ENCODE results near the gene PLA2G7.
"Not testable (repeated sequence)": the region's sequence is repeated elsewhere in the genome, so short reads cannot be mapped to it uniquely, and the experiment has no call there.

Gene PLA2G7

GRCh38 chr6:46748940-46749503 lies 13.8 kb upstream of the PLA2G7 start:
- DNase-seq (ENCODE audit: low read depth, low spot score), result no peak

GRCh38 chr6:46746696-46747095 lies 11.5 kb upstream of the PLA2G7 start, which contains the start of gene ANKRD66:
Gene ANKRD66 (plus strand): TSS chr6:46746933. CDS start chr6:46751949, 5,016 bp downstream.
- DNase-seq (ENCODE audit: low read depth, low spot score), result no peak

- no peak for DNase-seq (ENCODE audit: low read depth, low spot score)
Measured at GRCh38 chr6:46745973-46746372, 10.8 kb upstream of the PLA2G7 start.

DNA sequence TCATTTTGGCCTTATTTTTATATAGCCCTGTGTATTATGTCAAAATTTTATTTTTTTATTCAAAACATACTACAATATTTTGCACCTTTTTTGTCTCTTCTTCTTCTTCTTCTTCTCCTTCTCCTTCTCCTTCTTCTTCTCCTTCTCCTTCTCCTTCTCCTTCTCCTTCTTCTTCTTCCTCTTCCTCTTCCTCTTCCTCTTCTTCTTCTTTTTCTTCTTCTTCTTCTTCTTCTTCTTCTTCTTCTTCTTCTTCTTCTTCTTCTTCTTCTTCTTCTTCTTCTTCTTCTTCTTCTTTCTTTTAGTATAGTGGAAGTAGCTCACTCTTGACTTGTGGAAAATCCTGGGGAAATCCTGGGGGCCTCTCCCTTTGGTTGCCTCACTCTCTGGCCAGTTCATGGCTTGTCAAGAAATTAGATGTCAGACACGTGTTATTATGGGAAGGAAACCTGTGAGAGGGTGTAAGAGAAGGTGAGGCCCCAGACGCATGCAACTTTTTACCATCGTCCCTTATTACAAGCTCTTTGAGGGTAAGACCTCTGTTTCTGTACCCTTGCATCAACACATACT lies 9.1 kb upstream of the PLA2G7 start:
- DNase-seq (ENCODE audit: low read depth, low spot score), result not testable (repeated sequence)

- DNase-seq (ENCODE audit: low read depth, low spot score), result no peak
Measured at GRCh38 chr6:46743425-46744158, 8.4 kb upstream of the PLA2G7 start.

GRCh38 chr6:46741910-46742309 lies 6.7 kb upstream of the PLA2G7 start:
- DNase-seq (ENCODE audit: low read depth, low spot score), result no peak

DNA sequence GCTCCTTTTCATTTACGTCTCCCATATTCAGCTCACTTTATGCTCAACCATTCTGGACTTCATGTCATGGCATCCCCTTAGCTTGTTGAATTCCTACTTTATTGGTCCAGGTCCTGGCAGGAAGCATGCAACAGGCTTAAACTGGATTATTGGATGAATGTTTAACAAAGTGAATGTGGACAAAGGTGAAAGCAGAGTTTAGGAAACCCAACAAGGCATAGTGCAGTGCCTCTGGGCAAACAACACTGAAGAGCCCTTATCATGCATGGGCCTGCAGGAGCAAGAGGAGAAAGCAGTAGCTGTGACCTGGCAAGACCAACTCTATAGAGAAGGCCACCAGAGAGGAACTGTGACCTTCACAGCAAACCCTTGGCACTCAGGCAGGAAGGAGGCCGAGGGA lies 6.3 kb upstream of the PLA2G7 start:
- DNase-seq (ENCODE audit: low read depth, low spot score), result no peak

DNA sequence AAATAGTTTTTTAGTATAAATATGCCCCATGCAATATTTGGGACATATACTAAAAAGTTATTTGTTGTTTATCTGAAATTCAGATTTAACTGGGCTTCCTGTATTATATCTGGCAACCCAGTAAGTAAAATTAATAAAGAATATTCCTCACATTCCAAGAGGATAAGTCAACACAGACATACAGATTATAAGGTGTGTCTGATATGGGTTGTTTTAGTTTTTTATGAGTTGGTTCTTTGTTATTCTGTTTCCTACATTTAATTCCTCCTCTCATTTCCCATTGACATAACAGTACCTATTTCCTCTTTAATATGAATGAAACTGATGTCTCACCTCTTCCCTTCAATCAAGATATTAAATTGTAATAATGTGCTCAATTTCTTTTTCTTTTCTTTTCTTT lies 1.7 kb upstream of the PLA2G7 start:
- no peak for DNase-seq (ENCODE audit: low read depth, low spot score)

- DNase-seq (ENCODE audit: low read depth, low spot score), result no peak
Measured at GRCh38 chr6:46735720-46736031, 501 bp upstream of the PLA2G7 start.

GRCh38 chr6:46733341-46733801 lies 1.8 kb downstream of the PLA2G7 start:
- DNase-seq (ENCODE audit: low read depth, low spot score), result no peak

GRCh38 chr6:46730921-46731461 lies 4.2 kb downstream of the PLA2G7 start:
- no peak for DNase-seq (ENCODE audit: low read depth, low spot score)

DNA sequence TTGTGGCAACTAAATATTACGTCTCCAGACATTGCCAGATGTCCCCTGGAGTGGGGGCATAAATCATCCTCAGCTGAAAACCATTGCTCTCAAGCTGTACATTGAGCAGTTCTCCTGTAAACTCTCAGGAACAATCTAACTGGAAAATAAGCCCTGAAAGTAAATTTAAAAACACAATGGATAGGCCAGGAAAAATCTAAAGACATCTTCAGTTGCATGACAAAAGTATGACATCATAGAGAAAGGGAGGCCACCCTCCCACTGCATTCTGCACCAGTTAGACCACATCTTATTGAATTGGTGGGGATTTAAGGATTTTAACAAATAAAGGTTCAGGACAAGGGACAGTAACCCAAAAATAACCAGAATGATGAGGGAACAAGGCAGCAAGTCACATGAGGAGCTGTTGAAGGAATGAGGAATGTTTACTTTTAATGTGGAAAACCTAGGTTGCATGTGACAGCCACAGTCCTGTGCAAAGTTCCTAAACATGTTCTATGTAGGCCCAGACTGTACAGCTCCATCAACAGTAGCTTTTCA lies 5.3 kb downstream of the PLA2G7 start:
- DNase-seq (ENCODE audit: low read depth, low spot score), result no peak

DNA sequence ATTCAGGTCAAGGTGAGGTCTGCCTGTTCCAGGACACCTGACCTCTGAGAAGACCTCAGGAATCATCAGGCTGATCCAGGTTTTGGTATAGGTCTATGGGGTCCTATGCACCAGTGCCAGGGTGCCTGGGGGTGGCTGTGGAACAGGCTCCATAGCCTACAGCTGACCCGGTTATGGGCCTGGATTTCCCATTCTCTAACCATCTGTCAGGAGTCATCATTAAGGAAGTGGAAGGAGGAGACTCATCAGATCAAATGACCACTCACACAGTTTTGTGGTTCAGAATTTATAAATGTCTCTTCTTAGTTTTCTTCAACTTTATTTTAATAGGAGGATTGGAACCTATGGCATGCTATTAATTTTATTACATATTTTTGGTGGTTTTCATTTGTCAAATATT lies 14.8 kb downstream of the PLA2G7 start:
- no peak for DNase-seq (ENCODE audit: low read depth, low spot score)

GRCh38 chr6:46719099-46719498 lies 16.1 kb downstream of the PLA2G7 start:
- DNase-seq (ENCODE audit: low read depth, low spot score), result no peak

DNA sequence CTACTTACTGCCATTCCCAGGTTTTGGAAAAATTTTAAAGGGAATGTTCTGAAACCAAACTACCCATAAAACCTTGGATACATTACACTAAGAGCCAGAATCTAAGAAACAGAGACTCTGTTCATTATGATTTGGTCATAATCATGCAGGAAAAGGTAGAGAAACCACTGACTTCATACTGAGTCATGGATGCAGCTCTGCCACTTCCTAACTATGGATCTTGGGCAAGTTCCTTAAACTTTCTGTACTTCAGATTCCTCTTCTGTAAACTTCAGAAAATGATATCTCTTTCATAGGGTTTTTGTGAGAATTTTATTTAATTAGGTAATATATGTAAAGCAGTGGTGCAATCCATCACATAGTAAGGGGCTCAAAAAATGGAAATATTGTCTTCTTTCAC lies 20.0 kb downstream of the PLA2G7 start:
- DNase-seq (ENCODE audit: low read depth, low spot score), result no peak

GRCh38 chr6:46711491-46711890 lies 23.7 kb downstream of the PLA2G7 start:
- DNase-seq (ENCODE audit: low read depth, low spot score), result no peak

- DNase-seq (ENCODE audit: low read depth, low spot score), result no peak
Measured at GRCh38 chr6:46706464-46706863, 28.7 kb downstream of the PLA2G7 start.

DNA sequence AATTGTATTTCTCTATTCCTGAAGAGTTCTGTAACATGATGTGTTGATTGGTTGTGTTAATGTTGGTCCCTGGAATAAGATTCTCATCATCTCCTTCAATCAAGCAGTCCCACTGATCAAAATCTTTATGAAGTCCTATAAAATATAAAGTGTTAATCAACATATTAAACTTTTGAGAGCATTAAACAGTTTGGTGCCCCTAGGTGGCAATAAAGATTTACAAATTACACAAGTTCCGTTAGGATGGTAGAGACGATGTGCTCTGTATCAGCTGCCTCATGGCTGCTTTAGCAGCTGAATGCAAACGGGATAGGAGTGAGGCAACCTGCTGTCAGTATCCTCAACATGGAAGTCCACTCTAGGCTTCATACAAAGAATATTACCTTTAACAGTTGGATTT lies 30.6 kb downstream of the PLA2G7 start:
- no peak for DNase-seq (ENCODE audit: low read depth, low spot score)

GRCh38 chr6:46699970-46700369 lies 35.2 kb downstream of the PLA2G7 start:
- DNase-seq (ENCODE audit: low read depth, low spot score), result no peak

GRCh38 chr6:46690911-46691451 lies 44.2 kb downstream of the PLA2G7 start:
- DNase-seq (ENCODE audit: low read depth, low spot score), result no peak

GRCh38 chr6:46690141-46690755 lies 44.9 kb downstream of the PLA2G7 start:
- no peak for DNase-seq (ENCODE audit: low read depth, low spot score)

- DNase-seq (ENCODE audit: low read depth, low spot score), result no peak
Measured at GRCh38 chr6:46689657-46690056, 45.5 kb downstream of the PLA2G7 start.
